HG03066 (cell line): Measurements from ENCODE around the gene PSTPIP1.
"Not testable (repeated sequence)": the region's sequence is repeated elsewhere in the genome, so short reads cannot be mapped to it uniquely, and the experiment has no call there.

ENCODE experiments used
- ATAC-seq: cut with Tn5 transposase; IDR thresholded peaks from one replicate; pipeline ENCODE4 v1.9.1; 2021; ENCODE audit warnings: low read depth; ENCODE audit not compliant: unreplicated experiment

The PSTPIP1 gene

GRCh38 chr15:76994971-76995945 is at the start of gene PSTPIP1:
TSS of gene PSTPIP1 (plus strand) at chr15:76995126. CDS start at chr15:76995574, 448 bp downstream.
- ATAC-seq, result no peak

GRCh38 chr15:76945494-76946093 is 49.3 kb upstream of the PSTPIP1 start:
- no peak for ATAC-seq

- no peak for ATAC-seq
Observed at GRCh38 chr15:76947454-76947853, 47.5 kb upstream of the PSTPIP1 start.

GRCh38 chr15:76951220-76951619 is 43.7 kb upstream of the PSTPIP1 start:
- no peak for ATAC-seq

GRCh38 chr15:76953913-76954312 is 41.0 kb upstream of the PSTPIP1 start:
- no peak for ATAC-seq

- no peak for ATAC-seq
Observed at GRCh38 chr15:76954744-76955143, 40.2 kb upstream of the PSTPIP1 start.

GRCh38 chr15:76961268-76962011 is 33.5 kb upstream of the PSTPIP1 start:
- no peak for ATAC-seq

GRCh38 chr15:76962337-76963013 is 32.5 kb upstream of the PSTPIP1 start:
- ATAC-seq, result no peak

- ATAC-seq, result no peak
Observed at GRCh38 chr15:76963596-76963995, 31.3 kb upstream of the PSTPIP1 start.

GRCh38 chr15:76964157-76964556 is 30.8 kb upstream of the PSTPIP1 start:
- no peak for ATAC-seq

- ATAC-seq, result not testable (repeated sequence)
Observed at GRCh38 chr15:76966051-76966450, 28.9 kb upstream of the PSTPIP1 start.

- no peak for ATAC-seq
Observed at GRCh38 chr15:76967067-76967466, 27.9 kb upstream of the PSTPIP1 start.

GRCh38 chr15:76968306-76968705 is 26.6 kb upstream of the PSTPIP1 start:
- ATAC-seq, result no peak

- ATAC-seq, result no peak
Observed at GRCh38 chr15:76972389-76973361, 22.3 kb upstream of the PSTPIP1 start.

GRCh38 chr15:76973362-76973743 is 21.6 kb upstream of the PSTPIP1 start:
- no peak for ATAC-seq

GRCh38 chr15:76973906-76974305 is 21.0 kb upstream of the PSTPIP1 start:
- no peak for ATAC-seq

GRCh38 chr15:76974456-76975036 is 20.4 kb upstream of the PSTPIP1 start:
- ATAC-seq, result no peak

- ATAC-seq, result no peak
Observed at GRCh38 chr15:76976141-76976540, 18.8 kb upstream of the PSTPIP1 start.
